ENCODE data around the gene TXNDC11.

Gene TXNDC11

DNA sequence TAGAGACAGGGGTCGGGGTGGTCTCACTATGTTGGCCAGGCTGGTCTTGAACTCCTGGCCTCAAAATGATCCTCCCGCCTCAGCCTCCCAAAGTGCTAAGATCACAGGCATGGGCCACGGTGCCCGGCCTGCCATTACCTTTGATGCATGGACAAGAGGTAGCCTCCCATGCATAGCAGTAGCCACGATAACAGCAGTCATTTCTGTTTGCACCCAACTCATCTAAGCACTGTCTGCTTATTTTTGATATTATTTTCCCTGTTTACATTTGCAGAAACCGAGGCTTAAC, 111.9 kb downstream of the TXNDC11 start:
- Histone ChIP-seq H3K4me1 (ENCODE audit: control insufficient read depth, insufficient read depth, low read length) (peaks cover 21% of the 10 kb centered on the region), H3K9ac (ENCODE audit: low read length) (no peak overlapping the region), H3K27me3 (replicated peaks; ENCODE audit: control insufficient read depth, insufficient read depth, low read length) (no peaks in the 10 kb centered on the region), H3K9me3 (ENCODE audit: control insufficient read depth, low read length) (no peaks in the 10 kb centered on the region), H3K36me3 (ENCODE audit: control insufficient read depth, insufficient read depth, low read length, severe bottlenecking) (no peaks in the 10 kb centered on the region), H3K4me3 (ENCODE audit: low read length) (no peak overlapping the region)
- no peak for DNase-seq (ENCODE audit: low read depth)

GRCh38 chr16:11630046-11630767, 112.5 kb downstream of the TXNDC11 start:
- DNase-seq (ENCODE audit: low read depth), result no peak

More at GRCh38 chr16:11630046-11630767, 112.5 kb downstream of the TXNDC11 start:
- Histone ChIP-seq H3K9ac (ENCODE audit: low read length) (no peak overlapping the region), H3K36me3 (ENCODE audit: control insufficient read depth, insufficient read depth, low read length, severe bottlenecking) (no peaks in the 10 kb centered on the region), H3K4me1 (ENCODE audit: control insufficient read depth, insufficient read depth, low read length) (peaks cover 21% of the 10 kb centered on the region), H3K9me3 (ENCODE audit: control insufficient read depth, low read length) (no peaks in the 10 kb centered on the region), H3K27me3 (replicated peaks; ENCODE audit: control insufficient read depth, insufficient read depth, low read length) (no peaks in the 10 kb centered on the region), H3K4me3 (ENCODE audit: low read length) (no peak overlapping the region)

Data from adipocyte (in vitro differentiated cells).